Keratinocyte (primary cell): Measurements from ENCODE around the gene RAB29.

Experiments
- CTCF ChIP-seq, 3 experiments: IDR thresholded peaks in 1 of 3; conservative IDR thresholded peaks in 1 of 3; optimal IDR thresholded peaks in 1 of 3; 2 replicates in 2 of 3; 3 replicates in 1 of 3; pipeline versions ENCODE3 to v1.5.1; 2011; ENCODE audit warnings: low read length in 3 of 3, mild to moderate bottlenecking in 3 of 3, moderate library complexity in 2 of 3, control low read depth in 1 of 3, inconsistent platforms in 1 of 3; ENCODE audit not compliant: insufficient read depth in 2 of 3; ENCODE audit errors: extremely low read depth in 1 of 3
- EZH2 ChIP-seq: IDR thresholded peaks from one replicate; pipeline ENCODE4 v1.6.1; 2012; ENCODE audit warnings: inconsistent platforms, mild to moderate bottlenecking, low read length, moderate library complexity

GRCh38 chr1:205791568-205792180, 16.4 kb upstream of the RAB29 start:
- TF ChIP-seq CTCF (optimal IDR thresholded peaks at IDR 0.05 in 1 of 3, IDR thresholded peaks at IDR 0.05 in 1 of 3, conservative IDR thresholded peaks at IDR 0.05 in 1 of 3; ENCODE audit: extremely low read depth in 1 of 3, insufficient read depth in 2 of 3, low read length in 3 of 3) (peak; percentile 87 to 94 (median 93)), EZH2 (no peak)
